Choroid plexus epithelial cell (primary cell): ENCODE measurements around the gene LGALS1.
A peak's percentile ranks its signal among the peaks of the same experiment; 100 is the strongest.

Experiments used
- DNase-seq: peaks from one replicate; pipeline ENCODE4 v3.0.0-alpha.2; 2010; ENCODE audit warnings: low read depth
- H3K4me3 ChIP-seq: 2 replicates; pipeline ENCODE4 v1.5.1; 2011; ENCODE audit warnings: low read depth, mild to moderate bottlenecking, control low read depth, low read length, moderate library complexity
- CTCF ChIP-seq: conservative IDR thresholded peaks from 2 replicates; pipeline ENCODE4 v1.5.1; 2011; ENCODE audit warnings: low read depth, mild to moderate bottlenecking, control low read depth, inconsistent platforms, low read length, moderate library complexity

Gene LGALS1

GRCh38 chr22:37634417-37634924 is 41.0 kb upstream of the LGALS1 start:
- TF ChIP-seq CTCF = peak; percentile 44
- no peak for DNase-seq
- H3K4me3 ChIP-seq = peak overlapping the region; percentile 9

- no peak for DNase-seq
- no peak for TF ChIP-seq CTCF
- H3K4me3 ChIP-seq = no peak overlapping the region
Observed at GRCh38 chr22:37635157-37635556, 40.3 kb upstream of the LGALS1 start.

- no peak overlapping the region for H3K4me3 ChIP-seq
- peak; percentile 64 for TF ChIP-seq CTCF
- DNase-seq = peak; percentile 98
Observed at GRCh38 chr22:37636186-37636948, 39.1 kb upstream of the LGALS1 start.

- TF ChIP-seq CTCF = no peak
- DNase-seq = no peak
- no peak overlapping the region for H3K4me3 ChIP-seq
Observed at GRCh38 chr22:37636949-37637273, 38.5 kb upstream of the LGALS1 start.

- H3K4me3 ChIP-seq = no peak overlapping the region
- TF ChIP-seq CTCF = no peak
- no peak for DNase-seq
Observed at GRCh38 chr22:37638391-37639069, 36.9 kb upstream of the LGALS1 start.

GRCh38 chr22:37639070-37639760 is 36.2 kb upstream of the LGALS1 start, which contains the start of gene SH3BP1:
TSS of gene SH3BP1 (plus strand) at chr22:37639669. CDS start at chr22:37639788, 119 bp downstream.
- no peak for TF ChIP-seq CTCF
- H3K4me3 ChIP-seq = peak within 1 kb of the TSS; percentile 76
- peak; percentile 35 for DNase-seq
